ENCODE measurements around the gene ZFP90. TPM values are rescaled to one million over a fixed set of nuclear protein-coding genes. Genes with fewer than 3 reads are reported as not detected.

Gene ZFP90
- total RNA-seq, 1 donor from 2014 or later, result 19.3 TPM

DNA sequence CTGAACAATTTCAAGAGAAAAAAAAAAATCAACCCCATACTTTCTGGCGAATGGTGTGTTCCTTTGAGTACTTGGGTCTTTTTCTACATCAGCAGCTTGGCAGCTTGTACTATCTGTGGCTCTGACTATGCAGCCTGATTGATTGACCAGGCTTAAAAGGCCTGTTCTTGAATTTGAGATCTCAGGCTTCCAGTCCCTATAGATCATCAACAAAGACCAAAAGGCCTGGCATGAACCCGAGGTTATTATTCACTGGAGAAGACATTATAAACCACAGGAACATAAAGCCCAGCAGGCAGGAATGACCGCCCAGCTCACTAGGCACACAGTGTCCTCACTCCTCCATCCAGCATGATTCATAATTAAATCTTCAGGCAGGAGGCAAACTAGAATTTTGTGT is 73.9 kb downstream of the ZFP90 start:
- Mint-ChIP-seq H3K27ac (no peak overlapping the region), H3K4me3 (no peak overlapping the region), H3K36me3 (ENCODE audit: low read depth) (no peaks in the 10 kb centered on the region), H3K9me3 (peaks cover 20% of the 10 kb centered on the region), H3K4me1 (ENCODE audit: low read depth) (no peaks in the 10 kb centered on the region), H3K27me3 (ENCODE audit: insufficient read depth) (peaks cover 1% of the 10 kb centered on the region)
- intact Hi-C loops (cut with micrococcal nuclease), result no loop called here
- DNase-seq (ENCODE audit: low spot score), result no peak

DNA sequence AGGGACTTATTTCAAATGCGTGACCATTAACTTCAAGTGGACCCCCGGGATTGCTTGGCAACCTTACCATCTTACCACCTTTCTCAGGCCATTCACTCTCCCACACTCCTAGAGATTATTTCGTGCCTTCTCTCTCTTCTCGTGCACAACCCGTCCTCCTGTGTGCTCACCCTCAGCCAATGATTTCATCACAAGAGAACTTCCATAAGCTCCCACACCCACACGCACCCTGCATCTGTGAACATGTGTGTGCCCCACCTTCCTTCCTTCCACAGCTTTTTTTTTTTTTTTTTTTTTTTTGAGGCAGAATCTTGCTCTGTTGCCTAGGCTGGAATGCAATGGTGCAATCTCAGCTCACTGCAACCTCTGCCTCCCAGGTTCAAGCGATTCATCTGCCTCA is 78.6 kb downstream of the ZFP90 start:
- peaks cover 1% of the 10 kb centered on the region for H3K27me3 Mint-ChIP-seq (ENCODE audit: insufficient read depth)
- H3K4me1 Mint-ChIP-seq (ENCODE audit: low read depth), result no peaks in the 10 kb centered on the region
- no peak overlapping the region for H3K4me3 Mint-ChIP-seq
- H3K9me3 Mint-ChIP-seq, result peaks cover 13% of the 10 kb centered on the region
- intact Hi-C loops (cut with micrococcal nuclease), result no loop called here
- DNase-seq (ENCODE audit: low spot score), result no peak
- H3K36me3 Mint-ChIP-seq (ENCODE audit: low read depth), result no peaks in the 10 kb centered on the region
- no peak overlapping the region for H3K27ac Mint-ChIP-seq

Other genes with a start within 250 kb of the ZFP90 start
- 26.5 and 27.6 TPM in 2 replicates for gene SLC7A6OS, start 228.3 kb upstream of the ZFP90 start, total RNA-seq
- gene PRMT7, start 228.3 kb upstream of the ZFP90 start, total RNA-seq, result 80.6 and 85.2 TPM in 2 replicates
- gene SMPD3, start 90.8 kb upstream of the ZFP90 start, total RNA-seq, result 0.49 and 0.61 TPM in 2 replicates
- 0.26 and 0.51 TPM in 2 replicates for gene CDH3, start 106.0 kb downstream of the ZFP90 start, total RNA-seq
- 0.64 and 2.2 TPM in 2 replicates for gene CDH1, start 198.0 kb downstream of the ZFP90 start, total RNA-seq

All from activated T-helper 1 cell treated with anti-CD3 and anti-CD28 coated beads, Interleukin-12 subunit alpha, Interleukin-12 subunit beta, Interleukin-2, Interleukin-4 antibody, amounts not matched to agents 30 ng/mL and 10 ng/mL and 1 ng/mL, durations not matched to agents 14 hours and 24 hours and 36 hours (primary cell).